ENCODE results near the gene KCNIP1.

The KCNIP1 gene

DNA sequence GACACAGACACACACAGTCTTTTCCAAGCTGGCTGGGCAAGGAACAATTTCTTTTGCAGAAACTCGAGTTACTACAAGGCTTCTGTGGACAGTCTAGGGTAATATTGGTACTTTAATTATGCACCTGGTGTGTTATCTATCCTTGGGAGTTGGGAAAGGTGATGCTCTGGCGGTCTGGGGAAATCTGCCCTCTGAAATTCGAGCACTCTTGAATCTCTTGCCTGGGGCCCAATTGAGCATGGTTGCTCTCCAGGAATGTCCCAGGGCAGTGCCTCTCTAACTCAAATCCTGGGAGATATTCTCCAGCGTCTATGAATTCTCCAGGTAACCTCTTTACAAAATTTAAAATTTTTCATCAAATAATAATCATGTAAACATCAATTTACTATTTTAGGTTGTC, 69.3 kb downstream of the KCNIP1 start:
- 70% methylated on average over 3 of the region's 4 CpGs for WGBS
- H2BK5ac ChIP-seq (ENCODE audit: low read depth, low read length, poor library complexity, severe bottlenecking), result no peak overlapping the region

DNA sequence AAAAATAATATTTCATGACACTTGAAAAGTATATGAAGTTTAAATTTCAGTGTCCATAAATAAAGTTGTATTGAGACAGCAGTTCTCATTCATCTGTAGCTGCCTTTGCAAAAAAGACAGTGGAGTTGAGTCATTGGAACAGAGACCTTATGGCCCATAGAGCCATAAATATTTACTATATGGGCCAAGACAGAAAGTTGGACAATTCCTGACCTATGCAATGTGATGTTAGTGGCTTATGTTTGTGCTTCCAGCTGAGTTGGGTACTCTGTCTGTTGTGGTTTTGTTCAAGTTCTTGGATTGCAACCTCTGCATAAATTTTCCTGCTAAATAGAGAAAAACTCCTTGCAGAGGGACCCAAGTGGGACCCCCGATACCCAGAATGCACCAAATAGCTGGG, 69.8 kb downstream of the KCNIP1 start:
- Histone ChIP-seq H3K9ac (ENCODE audit: low read length) (no peak overlapping the region), H2BK12ac (ENCODE audit: low read length in 2 of 2) (no peak overlapping the region), H3K4me2 (ENCODE audit: low read length, poor library complexity, severe bottlenecking) (no peak overlapping the region), H3K79me1 (replicated peaks; ENCODE audit: low read length, poor library complexity, severe bottlenecking) (peaks cover 18% of the 10 kb centered on the region), H3K4me3 (ENCODE audit: insufficient read depth in 1 of 2, low read depth in 1 of 2, low read length in 2 of 2) (no peak overlapping the region), H2BK5ac (ENCODE audit: low read depth, low read length, poor library complexity, severe bottlenecking) (no peak overlapping the region), H3K18ac (ENCODE audit: low read depth in 1 of 2, low read length in 2 of 2) (no peak overlapping the region), H2AFZ (ENCODE audit: low read depth, low read length) (no peak overlapping the region), H3K23ac (ENCODE audit: low read length in 2 of 2) (no peak overlapping the region), H4K8ac (ENCODE audit: low read length) (no peak overlapping the region), H3K36me3 (ENCODE audit: control insufficient read depth in 1 of 2, insufficient read depth in 2 of 2, low read depth in 1 of 2, low read length in 2 of 2) (peaks cover 0 to 3% of the 10 kb centered on the region in 2 experiments), H2AK5ac (ENCODE audit: low read length, severe bottlenecking) (no peak overlapping the region), H3K27ac (ENCODE audit: low read length, poor library complexity, severe bottlenecking) (no peak overlapping the region), H2BK120ac (ENCODE audit: low read depth, low read length) (no peak overlapping the region), H3K27me3 (ENCODE audit: control insufficient read depth in 1 of 2, insufficient read depth in 1 of 2, low read length in 2 of 2) (peaks cover 0 to 77% of the 10 kb centered on the region in 2 experiments), H3K4me1 (ENCODE audit: control insufficient read depth, insufficient read depth, low read depth, low read length) (peaks cover 23% of the 10 kb centered on the region), H3K9me3 (ENCODE audit: control insufficient read depth, low read length) (peaks cover 7% of the 10 kb centered on the region), H3K14ac (ENCODE audit: low read length in 2 of 2) (no peak overlapping the region), H4K91ac (ENCODE audit: low read length) (no peak overlapping the region), H2BK15ac (ENCODE audit: low read depth, poor library complexity, severe bottlenecking) (no peak overlapping the region), H3K4ac (ENCODE audit: low read depth in 1 of 2, low read length in 2 of 2) (no peak overlapping the region)
- DNase-seq, result peak; percentile 75
- no CpG with 5 or more reads among the region's 1 CpG for WGBS

More for the DNA sequence above, 69.3 kb downstream of the KCNIP1 start:
- Histone ChIP-seq H2AK5ac (ENCODE audit: low read length, severe bottlenecking) (peak overlapping the region; percentile 29), H3K4me2 (ENCODE audit: low read length, poor library complexity, severe bottlenecking) (no peak overlapping the region), H3K14ac (ENCODE audit: low read length in 2 of 2) (no peak overlapping the region), H3K27me3 (ENCODE audit: control insufficient read depth in 1 of 2, insufficient read depth in 1 of 2, low read length in 2 of 2) (peaks cover 0 to 80% of the 10 kb centered on the region in 2 experiments), H2BK120ac (ENCODE audit: low read depth, low read length) (no peak overlapping the region), H3K9me3 (ENCODE audit: control insufficient read depth, low read length) (peaks cover 3% of the 10 kb centered on the region), H3K9ac (ENCODE audit: low read length) (no peak overlapping the region), H4K8ac (ENCODE audit: low read length) (no peak overlapping the region), H2BK12ac (ENCODE audit: low read length in 2 of 2) (no peak overlapping the region), H3K18ac (ENCODE audit: low read depth in 1 of 2, low read length in 2 of 2) (no peak overlapping the region), H3K4ac (ENCODE audit: low read depth in 1 of 2, low read length in 2 of 2) (no peak overlapping the region), H2BK15ac (ENCODE audit: low read depth, poor library complexity, severe bottlenecking) (no peak overlapping the region), H2AFZ (ENCODE audit: low read depth, low read length) (no peak overlapping the region), H3K23ac (ENCODE audit: low read length in 2 of 2) (no peak overlapping the region), H3K4me3 (ENCODE audit: insufficient read depth in 1 of 2, low read depth in 1 of 2, low read length in 2 of 2) (no peak overlapping the region), H3K27ac (ENCODE audit: low read length, poor library complexity, severe bottlenecking) (peak overlapping the region; percentile 85), H3K36me3 (ENCODE audit: control insufficient read depth in 1 of 2, insufficient read depth in 2 of 2, low read depth in 1 of 2, low read length in 2 of 2) (peaks cover 0 to 6% of the 10 kb centered on the region in 2 experiments), H4K91ac (ENCODE audit: low read length) (no peak overlapping the region), H3K4me1 (ENCODE audit: control insufficient read depth, insufficient read depth, low read depth, low read length) (peaks cover 23% of the 10 kb centered on the region), H3K79me1 (replicated peaks; ENCODE audit: low read length, poor library complexity, severe bottlenecking) (peaks cover 15% of the 10 kb centered on the region)
- DNase-seq, result no peak

DNA sequence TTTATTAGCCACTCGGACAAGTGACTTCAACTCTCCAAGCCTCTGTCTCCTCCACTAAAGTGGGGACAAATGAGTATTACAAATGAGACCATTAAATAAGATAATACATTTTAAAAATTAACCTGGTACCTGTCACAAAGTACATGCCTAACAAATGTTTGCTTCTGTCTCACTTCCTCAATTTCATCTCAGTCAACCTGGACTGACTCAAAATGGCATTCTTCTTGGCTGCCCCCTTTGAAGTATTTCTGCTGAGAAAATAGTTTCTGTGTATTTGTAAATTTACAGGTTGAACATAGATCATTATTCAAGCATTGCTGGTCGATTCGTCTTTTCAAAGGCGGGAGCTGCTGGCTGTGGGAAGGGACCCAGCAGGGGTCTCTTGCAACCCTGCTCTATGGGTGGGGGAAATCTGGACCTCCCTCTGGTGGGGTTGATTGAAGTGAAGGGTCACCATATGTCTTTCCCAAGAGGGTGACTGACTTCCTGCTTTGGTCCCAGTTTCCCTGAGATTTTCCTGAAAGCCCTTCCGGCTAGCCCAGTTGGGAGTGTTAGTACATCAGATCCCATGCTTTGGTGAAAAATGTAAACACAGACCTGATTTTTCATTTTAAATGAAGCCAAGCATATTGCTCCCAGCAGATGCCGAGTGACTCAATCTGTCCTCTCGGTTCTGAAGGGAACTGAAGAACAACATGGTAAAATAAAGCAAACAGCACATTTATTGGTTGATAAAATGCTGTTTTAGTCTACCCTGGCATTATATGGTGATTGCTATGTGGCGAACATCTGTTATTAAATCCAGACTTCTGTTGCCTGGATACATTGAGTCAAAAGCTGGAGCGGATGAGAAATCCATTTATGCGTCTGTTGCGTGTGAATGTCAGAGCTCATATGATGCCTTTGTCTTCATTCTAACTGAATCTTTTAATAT, 73.0 kb downstream of the KCNIP1 start:
- 77% methylated on average over 10 of the region's 11 CpGs for WGBS
- Histone ChIP-seq H3K4me2 (ENCODE audit: low read length, poor library complexity, severe bottlenecking) (no peak overlapping the region), H2AFZ (ENCODE audit: low read depth, low read length) (no peak overlapping the region)

GRCh38 chr5:170579601-170580000, 75.8 kb downstream of the KCNIP1 start:
- Histone ChIP-seq H2BK5ac (ENCODE audit: low read depth, low read length, poor library complexity, severe bottlenecking) (no peak overlapping the region), H2BK12ac (ENCODE audit: low read length in 2 of 2) (no peak overlapping the region), H4K8ac (ENCODE audit: low read length) (no peak overlapping the region), H3K27ac (ENCODE audit: low read length, poor library complexity, severe bottlenecking) (no peak overlapping the region), H4K91ac (ENCODE audit: low read length) (no peak overlapping the region), H3K23ac (ENCODE audit: low read length in 2 of 2) (no peak overlapping the region), H3K14ac (ENCODE audit: low read length in 2 of 2) (no peak overlapping the region), H2BK120ac (ENCODE audit: low read depth, low read length) (no peak overlapping the region), H3K9ac (ENCODE audit: low read length) (no peak overlapping the region), H3K27me3 (ENCODE audit: control insufficient read depth in 1 of 2, insufficient read depth in 1 of 2, low read length in 2 of 2) (peaks cover 0 to 58% of the 10 kb centered on the region in 2 experiments), H3K4ac (ENCODE audit: low read depth in 1 of 2, low read length in 2 of 2) (no peak overlapping the region), H2AFZ (ENCODE audit: low read depth, low read length) (no peak overlapping the region), H3K4me3 (ENCODE audit: insufficient read depth in 1 of 2, low read depth in 1 of 2, low read length in 2 of 2) (no peak overlapping the region), H2AK5ac (ENCODE audit: low read length, severe bottlenecking) (no peak overlapping the region), H3K4me2 (ENCODE audit: low read length, poor library complexity, severe bottlenecking) (no peak overlapping the region), H3K18ac (ENCODE audit: low read depth in 1 of 2, low read length in 2 of 2) (no peak overlapping the region), H3K4me1 (ENCODE audit: control insufficient read depth, insufficient read depth, low read depth, low read length) (peaks cover 3% of the 10 kb centered on the region), H3K36me3 (ENCODE audit: control insufficient read depth in 1 of 2, insufficient read depth in 2 of 2, low read depth in 1 of 2, low read length in 2 of 2) (peaks cover 0 to 7% of the 10 kb centered on the region in 2 experiments), H3K9me3 (ENCODE audit: control insufficient read depth, low read length) (peaks cover 15% of the 10 kb centered on the region), H3K79me1 (replicated peaks; ENCODE audit: low read length, poor library complexity, severe bottlenecking) (peaks cover 36% of the 10 kb centered on the region), H2BK15ac (ENCODE audit: low read depth, poor library complexity, severe bottlenecking) (no peak overlapping the region)
- WGBS, result 74% methylated on average over 3 of the region's 3 CpGs
- DNase-seq, result no peak

More for the DNA sequence above, 73.0 kb downstream of the KCNIP1 start:
- H4K8ac ChIP-seq (ENCODE audit: low read length), result no peak overlapping the region
- no peak overlapping the region for H3K14ac ChIP-seq (ENCODE audit: low read length in 2 of 2)
- no peak overlapping the region for H2AK5ac ChIP-seq (ENCODE audit: low read length, severe bottlenecking)
- H2BK12ac ChIP-seq (ENCODE audit: low read length in 2 of 2), result no peak overlapping the region
- H2BK120ac ChIP-seq (ENCODE audit: low read depth, low read length), result no peak overlapping the region
- H3K79me1 ChIP-seq (replicated peaks; ENCODE audit: low read length, poor library complexity, severe bottlenecking), result peaks cover 24% of the 10 kb centered on the region
- H3K4me3 ChIP-seq (ENCODE audit: insufficient read depth in 1 of 2, low read depth in 1 of 2, low read length in 2 of 2), result no peak overlapping the region
- no peak overlapping the region for H3K23ac ChIP-seq (ENCODE audit: low read length in 2 of 2)
- no peak overlapping the region for H3K27ac ChIP-seq (ENCODE audit: low read length, poor library complexity, severe bottlenecking)
- H3K36me3 ChIP-seq (ENCODE audit: control insufficient read depth in 1 of 2, insufficient read depth in 2 of 2, low read depth in 1 of 2, low read length in 2 of 2), result peaks cover 0 to 6% of the 10 kb centered on the region in 2 experiments
- H3K9me3 ChIP-seq (ENCODE audit: control insufficient read depth, low read length), result peaks cover 15% of the 10 kb centered on the region
- H3K4ac ChIP-seq (ENCODE audit: low read depth in 1 of 2, low read length in 2 of 2), result no peak overlapping the region
- no peak overlapping the region for H2BK15ac ChIP-seq (ENCODE audit: low read depth, poor library complexity, severe bottlenecking)
- H4K91ac ChIP-seq (ENCODE audit: low read length), result no peak overlapping the region
- no peak overlapping the region for H3K9ac ChIP-seq (ENCODE audit: low read length)
- no peak overlapping the region for H2BK5ac ChIP-seq (ENCODE audit: low read depth, low read length, poor library complexity, severe bottlenecking)
- peaks cover 12% of the 10 kb centered on the region for H3K4me1 ChIP-seq (ENCODE audit: control insufficient read depth, insufficient read depth, low read depth, low read length)
- peak; percentile 24 for DNase-seq
- peaks cover 0 to 66% of the 10 kb centered on the region in 2 experiments for H3K27me3 ChIP-seq (ENCODE audit: control insufficient read depth in 1 of 2, insufficient read depth in 1 of 2, low read length in 2 of 2)
- no peak overlapping the region for H3K18ac ChIP-seq (ENCODE audit: low read depth in 1 of 2, low read length in 2 of 2)
